ENCODE data around the gene MORF4L1.
"Not testable (repeated sequence)": the region's sequence is repeated elsewhere in the genome, so short reads cannot be mapped to it uniquely, and the experiment has no call there.

The MORF4L1 gene

GRCh38 chr15:78859971-78860719 is 12.5 kb upstream of the MORF4L1 start:
- DNase-seq (ENCODE audit: low spot score) = peak; percentile 75

DNA sequence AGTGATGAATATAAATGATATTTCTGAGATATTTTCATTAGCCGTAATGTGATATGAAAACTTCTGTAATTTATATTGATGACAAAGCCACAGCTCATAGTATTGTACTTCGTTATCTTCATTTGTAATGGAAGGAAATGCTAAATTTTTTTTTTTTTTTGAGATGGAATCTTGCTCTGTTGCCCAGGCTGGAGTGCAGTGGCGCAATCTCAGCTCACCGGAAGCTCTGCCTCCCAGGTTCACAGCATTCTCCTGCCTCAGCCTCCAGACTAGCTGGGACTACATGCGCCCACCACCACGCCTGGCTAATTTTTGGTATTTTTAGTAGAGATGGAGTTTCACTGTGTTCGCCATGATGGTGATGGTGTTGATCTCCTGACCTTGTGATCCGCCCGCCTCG is 7.1 kb upstream of the MORF4L1 start:
- DNase-seq (ENCODE audit: low spot score) = not testable (repeated sequence)

DNA sequence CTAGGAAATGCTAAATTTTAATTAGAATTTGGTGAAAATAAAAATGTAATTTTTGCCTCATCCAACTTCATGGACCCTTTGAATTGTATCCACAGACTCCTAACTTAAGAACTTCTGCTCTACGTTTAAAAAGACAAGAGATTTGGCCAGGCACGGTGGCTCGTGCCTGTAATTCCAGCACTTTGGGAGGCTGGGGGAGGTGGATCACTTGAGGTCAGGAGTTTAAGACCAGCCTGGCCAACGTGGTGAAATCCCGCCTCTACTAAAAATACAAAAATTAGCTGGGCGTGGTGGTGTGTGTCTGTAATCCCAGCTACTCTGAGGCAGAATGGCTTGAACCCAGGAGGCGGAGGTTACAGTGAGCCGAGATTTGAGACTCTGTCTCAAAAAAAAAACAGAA is 6.7 kb upstream of the MORF4L1 start:
- not testable (repeated sequence) for DNase-seq (ENCODE audit: low spot score)

DNA sequence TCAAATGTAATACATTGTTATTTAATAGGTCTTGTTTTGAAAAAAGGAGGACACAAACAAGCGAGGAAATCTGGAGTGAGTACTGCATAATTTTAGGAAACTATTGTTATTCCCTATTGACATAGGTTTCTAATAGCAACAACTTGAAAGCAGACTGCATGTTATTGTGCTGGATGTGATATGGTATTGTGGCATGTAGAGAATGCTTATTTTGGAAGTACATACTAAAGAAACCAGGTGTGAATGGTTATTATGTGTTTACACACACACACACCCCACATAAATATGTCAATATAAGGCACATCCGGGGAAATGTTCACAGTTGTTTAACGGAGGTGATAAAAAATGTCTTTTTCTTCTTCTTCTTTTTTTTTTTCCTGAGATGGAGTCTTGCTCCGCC is 5.9 kb upstream of the MORF4L1 start:
- no peak for DNase-seq (ENCODE audit: low spot score)

DNA sequence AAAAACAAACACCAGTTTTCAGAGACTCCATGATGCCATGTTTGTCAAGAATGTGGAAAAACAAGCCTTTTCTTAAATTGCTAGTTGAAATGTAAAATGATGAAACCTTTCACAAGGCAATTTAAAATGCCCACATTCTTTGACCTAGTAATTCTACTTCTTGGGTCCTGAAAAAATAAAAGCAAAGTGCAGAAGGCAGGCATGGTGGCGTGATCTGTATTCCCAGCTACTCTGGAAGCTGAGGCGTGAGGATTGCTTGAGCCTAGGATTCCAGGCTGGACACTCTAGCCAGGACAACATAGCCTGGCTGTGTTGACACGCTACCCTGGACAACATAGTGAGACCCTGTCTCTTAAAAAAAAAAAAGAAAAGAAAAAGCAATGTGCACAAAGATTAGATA is 4.3 kb upstream of the MORF4L1 start:
- DNase-seq (ENCODE audit: low spot score) = no peak

GRCh38 chr15:78871483-78872127 is 1.1 kb upstream of the MORF4L1 start:
- not testable (repeated sequence) for DNase-seq (ENCODE audit: low spot score)

DNA sequence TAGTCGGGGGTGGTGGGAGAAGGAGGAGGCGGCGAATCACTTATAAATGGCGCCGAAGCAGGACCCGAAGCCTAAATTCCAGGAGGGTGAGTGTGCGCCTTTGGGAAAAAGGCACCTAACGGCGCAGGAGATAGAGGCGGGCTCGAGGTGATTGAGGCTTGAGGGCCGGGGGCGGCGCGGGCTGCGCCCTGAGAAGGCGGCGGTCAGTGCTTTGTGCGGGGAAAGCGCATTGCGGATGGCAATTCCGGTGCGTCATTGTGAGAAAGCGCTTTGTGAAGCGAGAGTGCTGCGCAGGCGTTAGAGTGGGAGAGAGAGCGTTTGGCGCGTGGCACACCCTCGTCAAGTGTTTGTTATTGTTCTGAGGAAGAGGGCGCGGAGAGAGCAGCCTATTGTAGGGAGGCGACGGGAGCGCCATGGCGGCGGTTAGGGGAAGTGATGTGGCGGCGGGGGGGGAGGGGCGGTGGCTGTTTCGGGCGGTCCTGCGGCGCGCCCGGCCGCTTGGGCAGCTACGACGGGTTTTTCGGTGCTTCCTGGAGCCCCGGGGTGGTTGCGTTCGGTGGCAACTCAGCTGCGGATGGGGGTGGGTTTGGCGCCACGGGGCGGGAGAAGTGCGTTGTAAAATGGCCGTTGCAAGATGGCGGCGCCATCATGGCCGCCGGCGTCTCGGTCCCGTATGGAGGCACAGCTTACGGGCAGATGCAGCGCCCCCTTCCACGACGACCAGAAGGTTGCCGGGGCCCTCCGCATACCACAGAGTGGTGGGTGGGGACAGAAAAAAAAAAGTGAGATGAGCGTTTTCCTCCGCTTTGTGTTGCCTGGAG is 492 bp downstream of the MORF4L1 start:
- DNase-seq (ENCODE audit: low spot score) = peak; percentile 78

DNA sequence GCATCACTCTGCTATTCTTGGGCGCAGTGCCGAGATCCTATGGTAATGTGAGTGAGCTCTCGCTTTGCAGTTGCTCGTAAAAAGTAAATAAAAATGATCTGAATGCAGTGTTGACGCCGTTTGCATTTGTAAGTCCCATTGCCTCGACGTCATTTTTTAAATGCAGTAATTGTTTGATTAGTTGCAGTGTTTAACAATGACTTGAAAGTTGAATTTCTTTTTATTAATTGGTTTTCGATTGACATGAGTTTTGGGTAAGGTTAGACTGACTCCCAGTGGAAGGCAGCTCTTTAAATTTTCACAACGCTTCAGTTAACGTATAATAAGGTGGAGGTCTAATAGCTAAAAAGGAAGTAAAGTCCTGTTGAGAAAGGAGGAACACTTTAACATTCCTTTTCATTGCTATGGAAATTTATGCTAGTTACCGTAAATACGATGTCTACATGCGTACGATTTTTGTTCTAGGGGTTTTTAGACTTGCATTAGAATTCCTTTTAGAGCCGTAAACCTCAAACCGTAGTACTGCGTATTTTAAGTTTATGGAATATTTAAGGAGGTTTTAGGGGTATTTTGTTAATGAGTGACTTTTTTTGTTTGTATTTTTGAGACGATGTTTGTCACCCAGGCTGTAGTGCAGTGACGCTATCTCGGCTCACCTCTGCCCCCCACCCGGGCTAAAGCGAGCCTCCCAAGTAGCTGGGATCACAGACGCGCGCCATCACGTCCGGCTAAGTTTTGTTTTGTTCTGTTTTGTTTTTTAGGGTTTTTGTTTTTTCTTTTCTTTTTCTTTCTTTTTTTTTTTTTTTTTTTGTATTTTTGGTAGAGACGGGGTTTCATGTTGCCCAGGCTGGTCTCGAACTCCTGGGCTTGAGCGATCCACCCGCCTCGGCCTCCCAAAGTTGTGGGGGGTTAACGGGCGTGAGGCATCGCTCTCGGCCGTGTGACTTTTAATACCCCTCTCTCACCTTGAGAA is 1.4 kb downstream of the MORF4L1 start:
- DNase-seq (ENCODE audit: low spot score) = no peak

GRCh38 chr15:78875107-78875914 is 2.6 kb downstream of the MORF4L1 start:
- DNase-seq (ENCODE audit: low spot score) = no peak

DNA sequence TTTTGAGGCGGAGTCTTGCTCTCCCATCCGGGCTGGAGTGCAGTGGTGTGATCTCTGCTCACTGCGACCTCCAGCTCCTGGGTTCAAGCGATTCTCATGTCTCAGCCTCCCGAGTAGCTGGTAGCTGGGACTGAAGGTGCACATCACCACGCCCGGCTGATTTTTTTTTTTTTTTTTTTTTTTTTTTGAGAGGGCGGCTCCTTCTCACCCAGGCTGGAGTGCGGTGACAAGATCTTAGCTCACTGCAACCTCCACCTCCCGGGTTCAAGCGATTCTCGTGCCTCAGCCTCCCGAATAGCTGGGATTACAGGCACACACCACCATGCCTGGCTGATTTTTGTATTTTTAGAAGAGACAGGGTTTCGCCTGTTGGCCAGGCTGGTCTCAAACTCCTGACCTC is 4.3 kb downstream of the MORF4L1 start:
- not testable (repeated sequence) for DNase-seq (ENCODE audit: low spot score)

DNA sequence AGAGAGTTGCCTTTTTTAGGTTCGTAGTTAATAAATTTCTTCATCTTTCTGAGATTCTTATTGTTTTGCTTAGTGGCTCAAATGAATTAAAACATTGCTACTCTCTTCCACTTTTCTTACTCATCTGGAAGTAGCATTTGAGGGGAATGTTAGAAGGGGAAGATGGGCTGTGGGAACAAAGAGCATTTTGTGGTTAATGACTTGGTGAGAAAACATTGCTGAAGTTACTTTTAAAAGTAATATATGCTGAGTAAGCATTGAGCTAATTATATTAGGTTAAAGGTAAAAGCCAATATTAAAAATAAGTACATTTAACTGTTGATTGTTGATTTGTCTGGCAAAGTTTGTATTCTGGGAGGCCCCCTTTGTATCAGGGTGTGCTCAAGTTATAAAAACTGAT is 5.7 kb downstream of the MORF4L1 start:
- DNase-seq (ENCODE audit: low spot score) = no peak

DNA sequence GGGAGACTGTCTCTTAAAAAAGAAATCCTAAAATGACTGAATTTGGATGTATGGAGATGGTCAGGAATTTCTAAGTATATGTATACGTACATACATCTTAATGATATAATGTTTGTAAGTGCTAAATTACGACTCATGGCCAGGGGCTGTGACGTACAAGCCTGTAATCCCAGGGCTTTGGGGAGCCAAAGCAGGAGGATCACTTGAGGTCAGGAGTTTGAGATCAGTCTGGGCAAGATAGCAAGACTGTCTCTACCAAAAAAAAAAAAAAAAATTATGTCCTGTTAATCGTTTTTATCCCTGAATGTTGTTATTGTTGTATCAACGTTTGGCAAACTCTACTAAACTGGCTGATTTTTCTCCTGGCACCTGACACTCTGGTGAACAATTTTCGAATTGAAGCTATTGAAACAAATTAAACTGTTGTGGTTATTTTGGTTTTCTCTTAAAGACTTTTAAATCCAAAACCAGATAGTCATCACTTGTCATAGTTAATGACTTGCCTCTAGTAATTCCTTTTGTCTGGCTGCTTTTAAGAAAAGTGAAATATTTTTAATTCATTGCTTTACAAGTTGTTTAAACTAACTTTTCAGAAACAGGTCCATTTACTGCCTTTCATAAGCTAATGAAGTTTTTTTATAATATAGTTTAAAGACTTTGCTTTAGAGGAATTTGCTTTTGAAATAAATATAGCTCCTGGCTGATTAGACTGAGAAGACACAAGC is 7.0 kb downstream of the MORF4L1 start:
- no peak for DNase-seq (ENCODE audit: low spot score)

DNA sequence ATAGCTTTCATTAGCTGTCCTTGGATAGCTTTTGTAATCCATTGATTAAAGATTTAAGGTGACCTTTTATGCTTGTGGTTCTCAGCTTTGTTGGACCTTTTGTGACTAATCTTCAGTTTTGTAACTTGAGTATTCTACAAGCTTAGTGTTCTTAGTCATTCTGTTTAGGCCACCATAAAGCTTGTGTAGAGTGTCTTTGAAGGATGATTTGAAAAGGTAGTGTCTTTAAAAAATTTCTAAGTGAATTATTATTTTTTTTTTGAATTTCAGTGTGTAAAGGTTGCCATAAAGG is 7.5 kb downstream of the MORF4L1 start:
- DNase-seq (ENCODE audit: low spot score) = no peak

GRCh38 chr15:78880813-78881212 is 8.1 kb downstream of the MORF4L1 start:
- no peak for DNase-seq (ENCODE audit: low spot score)

DNA sequence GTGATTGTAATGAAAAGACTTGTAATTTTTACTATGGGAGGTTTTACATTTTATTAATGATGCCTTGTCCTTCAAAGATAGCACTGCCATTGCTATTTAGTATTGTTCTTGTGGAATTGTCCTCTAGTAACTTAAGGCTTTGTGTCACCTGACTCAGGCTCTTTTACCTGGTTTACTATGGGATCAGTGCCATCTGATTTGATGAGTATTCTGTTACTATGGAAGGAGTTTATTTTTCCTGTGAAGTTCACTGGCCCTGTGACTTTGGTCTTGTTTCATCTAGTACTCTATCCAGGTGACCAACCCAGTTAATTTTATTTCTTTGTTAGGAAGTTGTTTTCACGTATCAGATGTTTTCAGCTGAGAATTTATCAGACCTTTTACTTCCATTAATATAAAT is 9.0 kb downstream of the MORF4L1 start:
- no peak for DNase-seq (ENCODE audit: low spot score)

DNA sequence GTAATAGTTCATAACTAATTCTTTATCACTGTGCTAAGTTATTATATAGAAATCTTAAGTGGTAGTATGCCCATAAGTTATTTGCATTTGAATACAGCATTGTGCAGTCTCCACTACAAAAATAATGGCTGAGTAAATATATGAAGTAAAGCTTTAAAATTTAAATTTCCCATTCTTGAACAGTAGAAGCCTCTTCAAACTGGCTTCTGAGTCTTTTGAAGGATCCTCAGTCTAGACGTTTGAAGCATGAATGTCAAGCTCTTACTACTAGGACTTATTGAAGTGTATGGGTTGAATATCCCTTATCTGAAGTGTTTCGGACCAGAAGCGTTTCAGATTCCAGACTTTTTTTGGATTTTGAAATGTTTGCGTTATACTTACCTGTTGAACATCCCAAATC is 16.3 kb downstream of the MORF4L1 start:
- DNase-seq (ENCODE audit: low spot score) = no peak

DNA sequence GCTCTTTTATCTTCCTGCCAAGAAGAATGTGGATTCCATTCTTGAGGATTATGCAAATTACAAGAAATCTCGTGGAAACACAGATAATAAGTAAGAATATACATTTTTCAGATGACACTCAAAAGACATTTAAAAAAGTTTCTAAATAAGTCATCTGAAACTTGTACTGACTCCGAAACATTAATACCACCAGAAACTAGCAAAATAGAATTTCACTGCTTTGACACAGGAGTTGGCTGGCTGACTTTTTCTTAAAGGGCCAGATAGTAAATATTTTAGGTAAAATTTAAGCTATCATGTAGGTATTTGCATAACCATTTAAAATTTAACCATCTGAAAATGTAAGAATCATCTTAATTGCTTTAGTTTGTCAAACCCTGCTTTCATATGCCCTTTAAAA is 20.8 kb downstream of the MORF4L1 start:
- DNase-seq (ENCODE audit: low spot score) = no peak

DNA sequence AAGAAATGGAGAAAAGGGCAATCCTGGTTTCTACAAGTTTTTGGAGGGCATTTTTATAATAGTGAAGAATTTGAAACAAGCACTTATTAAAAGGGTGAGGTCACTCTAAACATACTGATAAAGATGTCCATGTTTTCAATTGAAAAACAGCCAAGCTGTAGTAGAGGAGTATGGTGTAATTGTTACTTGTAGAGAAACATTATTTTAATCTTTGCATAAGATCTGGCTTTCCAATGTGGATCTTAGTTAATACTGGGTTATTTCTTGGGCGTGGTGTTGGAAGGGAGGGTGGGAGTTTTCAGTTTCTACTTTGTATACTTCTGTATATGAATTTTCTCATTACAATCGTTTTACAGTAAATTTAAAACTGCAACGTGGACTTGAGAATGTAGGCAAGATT is 22.8 kb downstream of the MORF4L1 start:
- no peak for DNase-seq (ENCODE audit: low spot score)

- no peak for DNase-seq (ENCODE audit: low spot score)
Measured at GRCh38 chr15:78898540-78898939, 25.9 kb downstream of the MORF4L1 start.

DNA sequence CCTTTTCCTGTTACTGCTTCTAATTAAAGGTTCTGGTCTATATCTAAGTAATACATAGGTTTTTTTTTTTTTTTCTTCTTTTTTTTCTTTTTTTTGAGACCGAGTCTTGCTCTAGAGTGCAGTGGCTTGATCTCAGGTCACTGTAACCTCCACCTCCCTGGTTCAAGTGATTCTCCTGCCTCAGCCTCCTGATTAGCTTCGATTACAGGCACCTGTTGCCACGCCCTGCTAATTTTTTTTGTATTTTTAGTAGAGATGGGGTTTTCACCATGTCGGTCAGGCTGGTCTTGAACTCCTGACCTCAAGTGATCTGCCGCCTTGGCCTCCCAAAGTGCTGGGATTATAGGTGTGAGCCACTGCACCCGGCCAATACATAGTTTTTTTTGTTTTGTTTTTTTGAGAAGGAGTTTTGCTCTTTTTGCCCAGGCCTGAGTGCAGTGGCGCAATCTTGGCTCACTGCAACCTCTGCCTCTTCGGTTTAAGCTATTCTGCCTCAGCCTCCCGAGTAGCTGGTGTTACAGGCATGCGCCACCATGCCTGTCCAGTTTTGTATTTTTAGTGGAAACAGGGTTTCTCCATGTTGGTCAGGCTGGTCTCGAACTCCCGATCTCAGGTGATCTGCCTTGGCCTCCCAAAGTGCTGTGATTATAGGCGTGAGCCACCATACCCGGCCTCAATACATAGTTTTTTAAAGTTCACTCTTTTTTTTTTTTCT is 28.3 kb downstream of the MORF4L1 start:
- not testable (repeated sequence) for DNase-seq (ENCODE audit: low spot score)

All from AG08396 (cell line).